GM12878 (cell line): ENCODE measurements around the gene PDE7B. TPM values are rescaled to one million over a fixed set of nuclear protein-coding genes. Genes with fewer than 3 reads are reported as not detected.

Experiments
- ATAC-seq: fragments of 200-7000 bp; cut with Tn5 transposase; 3 replicates; pipeline ENCODE4 v1.9.1; 2020; ENCODE audit warnings: mild to moderate bottlenecking, moderate library complexity
- BruUV-seq: library from RNA; stranded (reverse); fragments of 400-500 nt; replicated peaks from 2 replicates; lab custom pipeline; 2021; lab: Mats Ljungman, UMichigan
- CTCF ChIA-PET: fragments of 300-600 bp; sonication (Branson Sonifier 250); formaldehyde crosslinking; extraction: SDS; loops from one replicate; lab custom pipeline; 2021; ENCODE audit warnings: inconsistent platforms; lab: Yijun Ruan, JAX
- POLR2A ChIA-PET: fragments of 350-600 bp; formaldehyde crosslinking; extraction: SDS; loops from one replicate; lab custom pipeline; 2021; ENCODE audit warnings: inconsistent platforms; lab: Charles Lee
- RAD21 ChIA-PET: fragments of 300-600 bp; sonication (Branson Sonifier 250); formaldehyde crosslinking; loops from one replicate; lab custom pipeline; 2023; ENCODE audit warnings: antibody characterized with exemption; ENCODE audit not compliant: unreplicated experiment; lab: Charles Lee
- SMC1A ChIA-PET: fragments of 300-600 bp; sonication (Branson Sonifier 250); formaldehyde crosslinking; loops from one replicate; lab custom pipeline; 2023; ENCODE audit not compliant: unreplicated experiment, uncharacterized antibody; lab: Charles Lee
- DNase-seq: peaks from one replicate; pipeline ENCODE4 v3.0.0-alpha.2; 2011; ENCODE audit warnings: low read depth, low spot score
- FAIRE-seq: peaks from 3 replicates; lab custom pipeline; 2011; peaks lifted over from hg19 to GRCh38; lab: Jason Lieb, UNC
- H2AFZ ChIP-seq: 2 replicates; pipeline ENCODE4 v1.6.0; 2011; ENCODE audit warnings: low read depth, low read length, control low read depth; ENCODE audit not compliant: control insufficient read depth
- H3K27ac ChIP-seq: 2 replicates; pipeline ENCODE4 v1.5.1; 2011; ENCODE audit warnings: control low read depth; ENCODE audit not compliant: control insufficient read depth, insufficient read depth
- H3K27me3 ChIP-seq, 2 experiments: replicated peaks in 1 of 2; 2 replicates each; pipeline versions ENCODE4 v1.6.0 to v1.6.1; 2011; ENCODE audit warnings: low read length in 1 of 2; ENCODE audit not compliant: control insufficient read depth in 2 of 2, insufficient read depth in 2 of 2
- H3K36me3 ChIP-seq, 2 experiments: 2 replicates each; pipeline ENCODE4 v1.5.1; 2011; ENCODE audit warnings: low read length in 1 of 2; ENCODE audit not compliant: control insufficient read depth in 2 of 2, insufficient read depth in 2 of 2
- H3K4me1 ChIP-seq: 2 replicates; pipeline ENCODE4 v1.6.1; 2011; ENCODE audit warnings: mild to moderate bottlenecking, low read length, moderate library complexity, mixed read lengths; ENCODE audit not compliant: control insufficient read depth, insufficient read depth
- H3K4me2 ChIP-seq: 2 replicates; pipeline ENCODE4 v1.6.0; 2011; ENCODE audit warnings: control low read depth; ENCODE audit not compliant: control insufficient read depth, insufficient read depth
- H3K4me3 ChIP-seq: fragments of 200-600 bp; sonication (generic); 2 replicates; pipeline ENCODE4 v1.5.1; 2016
- H3K79me2 ChIP-seq: 2 replicates; pipeline ENCODE4 v1.6.0; 2011; ENCODE audit warnings: low read length; ENCODE audit not compliant: control insufficient read depth, insufficient read depth
- H3K9ac ChIP-seq: 2 replicates; pipeline ENCODE4 v1.8.0; 2011; ENCODE audit warnings: low read length, control low read depth, mixed read lengths; ENCODE audit not compliant: control insufficient read depth, insufficient read depth
- H3K9me3 ChIP-seq: replicated peaks from 3 replicates; pipeline ENCODE4 v1.5.1; 2011; ENCODE audit warnings: mild to moderate bottlenecking, low read length; ENCODE audit not compliant: control insufficient read depth, insufficient read depth
- H4K20me1 ChIP-seq: 2 replicates; pipeline ENCODE4 v1.6.0; 2011; ENCODE audit not compliant: control insufficient read depth, insufficient read depth
- BHLHE40 ChIP-seq, 2 experiments: fragments of 450-650 bp in 1 of 2; IDR thresholded peaks; 2 replicates each; pipeline ENCODE4 v1.6.1; 2011 to 2017; ENCODE audit warnings: low read depth in 2 of 2, borderline replicate concordance in 1 of 2, improper control_type of control experiment in 1 of 2, low read length in 1 of 2, mild to moderate bottlenecking in 1 of 2
- CBX5 ChIP-seq: sonication (generic); IDR thresholded peaks from 2 replicates; pipeline ENCODE4 v1.6.1; 2016; ENCODE audit warnings: low read depth, moderate library complexity, mild to moderate bottlenecking, inconsistent platforms
- EGR1 ChIP-seq, 2 experiments: IDR thresholded peaks; 1 replicate in 1 of 2; 2 replicates in 1 of 2; pipeline ENCODE4 v1.6.1; 2011 to 2012; ENCODE audit warnings: low read depth in 2 of 2, low read length in 2 of 2, borderline replicate concordance in 1 of 2, mild to moderate bottlenecking in 1 of 2, moderate library complexity in 1 of 2
- EZH2 ChIP-seq: IDR thresholded peaks from 2 replicates; pipeline ENCODE4 v1.6.1; 2012; ENCODE audit warnings: low read depth, mild to moderate bottlenecking, control low read depth, inconsistent platforms, low read length, borderline replicate concordance; ENCODE audit not compliant: control insufficient read depth
- FOXM1 ChIP-seq: IDR thresholded peaks from 2 replicates; pipeline ENCODE4 v1.6.1; 2012; ENCODE audit warnings: low read depth, mild to moderate bottlenecking, inconsistent platforms, low read length, moderate library complexity
- GABPA ChIP-seq: IDR thresholded peaks from 2 replicates; pipeline ENCODE4 v1.6.1; 2014; ENCODE audit warnings: antibody characterized with exemption, low read depth, mild to moderate bottlenecking, inconsistent platforms
- HDAC2 ChIP-seq: fragments of 200-600 bp; sonication (generic); IDR thresholded peaks from 2 replicates; pipeline ENCODE4 v1.6.1; 2017
- JUNB ChIP-seq: IDR thresholded peaks from 2 replicates; pipeline ENCODE4 v1.6.1; 2016; ENCODE audit warnings: antibody characterized with exemption, mild to moderate bottlenecking
- RCOR1 ChIP-seq: conservative IDR thresholded peaks from 2 replicates; pipeline ENCODE4 v1.6.1; 2012; ENCODE audit warnings: low read depth, low read length, improper control_type of control experiment
- SRF ChIP-seq, 2 experiments: IDR thresholded peaks; 2 replicates each; pipeline ENCODE4 v1.6.1; 2011; ENCODE audit warnings: low read depth in 2 of 2, low read length in 2 of 2, mild to moderate bottlenecking in 1 of 2, moderate library complexity in 1 of 2
- ZNF207 ChIP-seq: fragments of 450-650 bp; IDR thresholded peaks from 2 replicates; pipeline ENCODE4 v1.6.1; 2014; ENCODE audit warnings: antibody characterized with exemption, mild to moderate bottlenecking, borderline replicate concordance
- ZNF24 ChIP-seq: fragments of 450-650 bp; IDR thresholded peaks from 2 replicates; pipeline ENCODE4 v1.6.1; 2017; ENCODE audit warnings: antibody characterized with exemption, mild to moderate bottlenecking
- ZNF274 ChIP-seq: IDR thresholded peaks from one replicate; pipeline ENCODE4 v1.8.0; 2011; ENCODE audit not compliant: insufficient read length, insufficient read depth
- WGBS: methylation state at CpG from one replicate; pipeline ENCODE4 v1.1.6; 2016; ENCODE audit warnings: low lambda C conversion rate; ENCODE audit not compliant: insufficient replicate concordance, insufficient coverage; ENCODE audit errors: missing lambda C conversion rate; 5-methylcytosine and 5-hydroxymethylcytosine counted together
- in situ Hi-C: fragments of 300-500 bp; cut with MboI; formaldehyde crosslinking; loops from 9 replicates; pipeline ENCODE4 v1.14.3; 2018; ENCODE audit warnings: mixed read lengths
- intact Hi-C: fragments of 100-400 bp; cut with micrococcal nuclease; formaldehyde crosslinking; loops from one replicate; pipeline ENCODE4 v1.14.2; 2022; ENCODE audit not compliant: unreplicated experiment
- polyA plus RNA-seq, 11 experiments: library from polyadenylated mRNA; depleted of rRNA in 4 of 11; unstranded in 6 of 11; stranded (reverse) in 5 of 11; fragments of >200 nt; fragmentation: Nextera tagmentation in 4 of 11; fragmentation: Illumina TruSeq in 1 of 11; extraction: Ambion mirVana in 4 of 11; extraction: Trizol in 1 of 11; gene quantifications; 1 replicate in 1 of 11; 2 replicates in 10 of 11; pipeline versions ENCODE4 v1.2.1 to v1.2.3, GENCODE V29; 2011 to 2016; ENCODE audit warnings: inconsistent platforms in 2 of 11, missing spikeins in 2 of 11, low read depth in 1 of 11
- total RNA-seq, 4 experiments: library from RNA; depleted of rRNA in 3 of 4; stranded (reverse); fragments of >200 nt in 3 of 4; fragmentation: Illumina TruSeq in 1 of 4; extraction: Trizol in 1 of 4; gene quantifications; 2 replicates each; pipeline versions ENCODE4 v1.2.1 to v1.2.3, GENCODE V29; 2013 to 2021
- TF ChIP-seq, protein P1 (sequence below): IDR thresholded peaks from 2 replicates; pipeline ENCODE4 v1.6.1; 2011; ENCODE audit warnings: low read depth, mild to moderate bottlenecking, low read length, moderate library complexity, borderline replicate concordance; ENCODE audit errors: extremely low read depth
- TF ChIP-seq, protein P2 (sequence below): fragments of 450-650 bp; IDR thresholded peaks from 2 replicates; pipeline ENCODE4 v1.6.1; 2017; ENCODE audit warnings: borderline replicate concordance
- TF ChIP-seq, protein P3 (sequence below): IDR thresholded peaks from 2 replicates; pipeline ENCODE4 v1.6.1; 2011; ENCODE audit warnings: low read depth, low read length, improper control_type of control experiment, borderline replicate concordance
- TF ChIP-seq, protein P4 (sequence below): IDR thresholded peaks from 2 replicates; pipeline ENCODE4 v1.6.1; 2011; ENCODE audit warnings: borderline replicate concordance, low read depth, mild to moderate bottlenecking, moderate library complexity, mixed read lengths, low read length; ENCODE audit not compliant: insufficient read depth; ENCODE audit errors: extremely low read length

PDE7B gene
- total and polyA plus RNA-seq, 10 of the 15 experiments (the other 5 are each of a cell fraction or from before 2014, with no cell fraction given), result not detected

DNA sequence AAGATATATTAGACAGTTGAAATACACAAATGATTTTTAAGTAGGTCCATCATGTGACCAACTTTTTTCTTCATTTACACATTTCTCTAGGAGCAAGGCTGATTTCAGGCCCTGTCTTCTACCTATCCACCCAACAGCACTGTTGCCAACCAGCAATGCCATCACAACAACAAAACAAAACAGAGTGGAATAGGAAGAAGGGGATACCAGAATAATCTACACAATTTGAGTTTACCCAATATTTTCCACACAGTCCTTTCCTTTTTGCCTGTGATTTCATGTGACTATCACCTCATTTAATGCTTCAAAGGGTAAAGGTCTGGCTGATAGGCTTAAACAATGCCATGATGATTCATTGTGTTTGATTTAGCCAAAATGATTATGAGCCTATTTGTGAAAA, 303.7 kb downstream of the PDE7B start (continued):
- TF ChIP-seq, protein P1, sequence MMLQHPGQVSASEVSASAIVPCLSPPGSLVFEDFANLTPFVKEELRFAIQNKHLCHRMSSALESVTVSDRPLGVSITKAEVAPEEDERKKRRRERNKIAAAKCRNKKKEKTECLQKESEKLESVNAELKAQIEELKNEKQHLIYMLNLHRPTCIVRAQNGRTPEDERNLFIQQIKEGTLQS, result no peak
- TF ChIP-seq HDAC2, result no peak
- TF ChIP-seq, protein P2, sequence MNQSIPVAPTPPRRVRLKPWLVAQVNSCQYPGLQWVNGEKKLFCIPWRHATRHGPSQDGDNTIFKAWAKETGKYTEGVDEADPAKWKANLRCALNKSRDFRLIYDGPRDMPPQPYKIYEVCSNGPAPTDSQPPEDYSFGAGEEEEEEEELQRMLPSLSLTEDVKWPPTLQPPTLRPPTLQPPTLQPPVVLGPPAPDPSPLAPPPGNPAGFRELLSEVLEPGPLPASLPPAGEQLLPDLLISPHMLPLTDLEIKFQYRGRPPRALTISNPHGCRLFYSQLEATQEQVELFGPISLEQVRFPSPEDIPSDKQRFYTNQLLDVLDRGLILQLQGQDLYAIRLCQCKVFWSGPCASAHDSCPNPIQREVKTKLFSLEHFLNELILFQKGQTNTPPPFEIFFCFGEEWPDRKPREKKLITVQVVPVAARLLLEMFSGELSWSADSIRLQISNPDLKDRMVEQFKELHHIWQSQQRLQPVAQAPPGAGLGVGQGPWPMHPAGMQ, result no peak
- TF ChIP-seq GABPA, result no peak
- no peak for TF ChIP-seq SRF (IDR thresholded peaks at IDR 0.05; ENCODE audit: low read depth in 2 of 2, low read length in 2 of 2)
- TF ChIP-seq, protein P3, sequence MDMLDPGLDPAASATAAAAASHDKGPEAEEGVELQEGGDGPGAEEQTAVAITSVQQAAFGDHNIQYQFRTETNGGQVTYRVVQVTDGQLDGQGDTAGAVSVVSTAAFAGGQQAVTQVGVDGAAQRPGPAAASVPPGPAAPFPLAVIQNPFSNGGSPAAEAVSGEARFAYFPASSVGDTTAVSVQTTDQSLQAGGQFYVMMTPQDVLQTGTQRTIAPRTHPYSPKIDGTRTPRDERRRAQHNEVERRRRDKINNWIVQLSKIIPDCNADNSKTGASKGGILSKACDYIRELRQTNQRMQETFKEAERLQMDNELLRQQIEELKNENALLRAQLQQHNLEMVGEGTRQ, result no peak
- TF ChIP-seq JUNB, result no peak
- TF ChIP-seq EZH2, result no peak

DNA sequence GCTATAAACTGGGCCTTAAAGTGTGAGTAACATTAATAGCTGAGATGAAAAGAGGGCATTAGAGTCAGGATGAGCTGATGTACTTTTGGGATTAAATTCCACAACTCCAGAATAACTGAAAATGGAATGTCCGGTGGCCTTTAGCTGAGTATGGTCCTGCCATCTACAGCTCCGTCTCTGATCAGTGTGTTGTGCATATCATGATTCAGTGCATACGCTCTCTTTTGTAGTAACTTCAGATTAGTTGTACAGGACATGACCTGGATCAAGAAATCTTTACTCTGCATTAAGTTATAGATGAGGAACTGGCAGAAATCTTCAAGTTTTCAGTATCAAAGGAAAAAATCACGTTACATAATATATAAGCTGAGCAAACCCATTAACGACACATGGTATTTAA, 306.2 kb downstream of the PDE7B start:
- no peak overlapping the region for H3K4me2 ChIP-seq
- TF ChIP-seq CBX5, result no peak
- TF ChIP-seq RCOR1, result no peak
- TF ChIP-seq, protein P4, sequence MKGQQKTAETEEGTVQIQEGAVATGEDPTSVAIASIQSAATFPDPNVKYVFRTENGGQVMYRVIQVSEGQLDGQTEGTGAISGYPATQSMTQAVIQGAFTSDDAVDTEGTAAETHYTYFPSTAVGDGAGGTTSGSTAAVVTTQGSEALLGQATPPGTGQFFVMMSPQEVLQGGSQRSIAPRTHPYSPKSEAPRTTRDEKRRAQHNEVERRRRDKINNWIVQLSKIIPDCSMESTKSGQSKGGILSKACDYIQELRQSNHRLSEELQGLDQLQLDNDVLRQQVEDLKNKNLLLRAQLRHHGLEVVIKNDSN, result no peak
- no peak for TF ChIP-seq EGR1 (IDR thresholded peaks at IDR 0.05; ENCODE audit: borderline replicate concordance in 1 of 2, low read depth in 2 of 2, low read length in 2 of 2)
- no peak for TF ChIP-seq FOXM1
- no peak for TF ChIP-seq ZNF274
- no peak for TF ChIP-seq BHLHE40 (IDR thresholded peaks at IDR 0.05; ENCODE audit: borderline replicate concordance in 1 of 2, low read depth in 2 of 2, low read length in 1 of 2)
- no peak for TF ChIP-seq ZNF24
- TF ChIP-seq ZNF207, result no peak
- no peak for FAIRE-seq
- H2AFZ ChIP-seq, result no peak overlapping the region
- H4K20me1 ChIP-seq, result no peaks in the 10 kb centered on the region; the same call in 1 of the 2 replicates
- no peaks in the 10 kb centered on the region for H3K4me1 ChIP-seq
- no peak for ATAC-seq
- in situ Hi-C loops (no loop called here), intact Hi-C loops (no loop called here)
- H3K36me3 ChIP-seq, result no peaks in the 10 kb centered on the region
- no peak overlapping the region for H3K4me3 ChIP-seq
- ChIA-PET POLR2A (no interaction called here), RAD21 (no interaction called here), SMC1A (no interaction called here), CTCF (no interaction called here)
- DNase-seq, result no peak
- no peak overlapping the region for H3K9ac ChIP-seq
- no peaks in the 10 kb centered on the region for H3K79me2 ChIP-seq
- no peak overlapping the region for H3K27ac ChIP-seq
- 57% methylated on average over 5 of the region's 5 CpGs for WGBS
- H3K27me3 ChIP-seq, result no peaks in the 10 kb centered on the region
- H3K9me3 ChIP-seq, result no peaks in the 10 kb centered on the region
- BruUV-seq, result no TSS peak
